NCI-H2107 treated with DMSO at 0.1 percent for 48 hours (cell line): ENCODE data around the gene RAD23B.

ENCODE experiments used
- DNase-seq: peaks from one replicate; lab custom pipeline; 2025; ENCODE audit not compliant: unreplicated experiment; lab: John Stamatoyannopoulos, UW

The RAD23B gene

DNA sequence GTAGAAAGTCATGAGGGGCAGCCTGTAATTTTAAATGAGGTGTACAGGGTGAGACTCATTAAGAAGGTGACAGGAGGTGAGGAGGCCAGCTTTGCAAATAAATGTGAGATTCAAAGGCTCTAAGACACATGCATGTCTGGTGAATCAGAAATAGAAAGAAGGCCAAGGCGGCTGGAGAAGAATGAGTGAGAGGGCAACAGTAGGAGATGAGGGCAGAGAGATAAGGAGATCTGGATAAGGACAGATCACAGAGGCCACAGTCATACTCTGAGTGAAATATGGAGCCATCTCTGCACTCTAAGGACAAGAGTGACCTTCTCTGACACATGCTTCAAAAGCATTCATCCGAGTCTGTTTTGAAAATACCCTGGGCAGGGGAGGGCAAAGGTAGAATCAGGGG is 90.7 kb downstream of the RAD23B start:
- DNase-seq: no peak

DNA sequence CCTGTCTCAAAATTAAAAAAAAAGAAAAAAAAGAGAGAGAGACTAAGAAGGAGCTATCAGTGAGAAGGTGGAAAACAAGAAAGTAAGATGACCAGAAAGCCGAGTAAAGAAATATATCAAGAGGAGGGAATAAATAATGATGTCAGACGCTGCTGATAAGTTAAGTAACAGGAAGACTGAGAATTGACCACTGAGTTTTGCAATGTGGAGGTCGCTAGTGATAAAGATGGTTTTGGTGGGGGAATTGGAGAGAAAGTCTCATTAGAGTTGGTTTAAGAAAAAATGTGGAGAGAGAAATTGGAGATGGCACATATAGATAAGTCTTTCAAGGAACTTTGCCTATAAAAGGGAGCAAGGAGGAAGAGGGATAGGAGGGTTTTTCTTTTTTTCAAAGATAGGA is 91.9 kb downstream of the RAD23B start:
- DNase-seq: no peak

DNA sequence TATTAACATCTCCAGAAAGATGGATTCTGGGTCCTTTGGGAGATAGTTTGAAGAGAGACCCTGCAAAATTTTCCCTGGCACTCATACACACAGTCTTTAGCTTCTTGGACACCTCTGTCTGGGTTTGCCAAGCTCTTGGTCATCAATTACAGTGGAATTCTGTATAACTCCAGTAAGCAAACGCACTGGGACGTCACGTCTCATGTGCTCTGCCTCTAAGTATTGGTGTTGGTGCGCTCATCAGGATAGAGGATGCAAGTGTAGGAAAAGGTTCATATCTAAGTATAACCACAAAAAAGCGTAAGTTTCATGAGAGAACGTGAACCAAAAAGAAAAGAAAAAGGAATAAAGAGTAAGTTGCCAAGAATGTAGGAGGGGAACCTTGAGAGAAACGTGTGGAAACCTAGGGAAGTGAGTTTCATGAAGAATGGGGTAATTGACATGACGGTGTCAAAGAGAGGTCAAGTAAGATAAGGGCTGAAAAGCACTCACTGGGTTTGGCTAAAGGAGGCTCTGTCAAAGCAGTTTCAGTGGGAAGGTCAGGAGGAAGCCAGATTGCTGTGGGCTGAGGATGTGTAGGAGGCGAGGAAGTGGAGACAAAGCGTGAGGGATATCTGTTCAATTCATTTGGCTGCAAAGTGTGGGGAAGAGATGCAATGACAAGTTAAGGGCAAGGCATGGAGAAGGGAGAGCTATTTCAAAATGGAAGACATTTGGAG is 92.7 kb downstream of the RAD23B start:
- DNase-seq: no peak

DNA sequence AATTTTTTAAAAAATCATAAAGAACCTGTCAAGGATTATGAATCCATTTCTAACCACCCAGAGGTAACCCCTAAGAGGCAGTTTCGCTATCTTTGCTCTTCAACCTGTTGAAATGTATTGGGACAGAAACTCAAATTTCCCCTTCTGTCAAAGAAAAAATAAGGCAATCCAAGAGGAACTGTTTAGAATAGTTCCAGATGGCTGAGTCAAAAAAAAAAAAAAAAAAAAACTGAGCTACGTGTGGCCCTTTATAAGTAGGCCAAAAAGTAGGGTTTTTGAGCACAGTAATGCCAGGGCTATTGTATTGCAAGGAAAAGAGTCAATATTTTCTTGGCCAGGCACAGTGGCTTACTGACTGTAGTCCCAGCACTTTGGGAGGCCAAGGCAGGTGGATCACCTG is 94.9 kb downstream of the RAD23B start:
- DNase-seq: no peak
